Panc1 (cell line): ENCODE data around the gene PHLDA3. TPM values are rescaled to one million over a fixed set of nuclear protein-coding genes. Genes with fewer than 3 reads are reported as not detected.

Experiments
- ATAC-seq: fragments of 200-7000 bp; cut with Tn5 transposase; 2 replicates; pipeline ENCODE4 v1.9.1; 2020; ENCODE audit warnings: mild to moderate bottlenecking, moderate library complexity
- BruUV-seq: library from RNA; stranded (reverse); fragments of 400-500 nt; replicated peaks from 2 replicates; lab custom pipeline; 2021; lab: Mats Ljungman, UMichigan
- CTCF ChIA-PET: fragments of 300-600 bp; sonication (Branson Sonifier 250); formaldehyde crosslinking; loops from one replicate; lab custom pipeline; 2022; ENCODE audit warnings: antibody characterized with exemption; lab: Charles Lee
- POLR2A ChIA-PET: fragments of 300-600 bp; sonication (Branson Sonifier 250); formaldehyde crosslinking; loops from one replicate; lab custom pipeline; 2022; ENCODE audit warnings: antibody characterized with exemption; lab: Charles Lee
- DNase-seq: peaks from one replicate; pipeline ENCODE4 v3.0.0-alpha.2; 2010; ENCODE audit warnings: low read depth, low spot score
- H3K27ac ChIP-seq: 2 replicates; pipeline ENCODE4 v1.5.1; 2011; ENCODE audit warnings: mild to moderate bottlenecking, low read length, inconsistent platforms
- H3K27me3 ChIP-seq: fragments of 200-500 bp; sonication (Bioruptor generic); 2 replicates; pipeline ENCODE4 v1.6.0; 2014; ENCODE audit warnings: low read length, inconsistent platforms; ENCODE audit not compliant: control insufficient read depth, insufficient read depth
- H3K36me3 ChIP-seq: fragments of 200-500 bp; sonication (Bioruptor generic); 2 replicates; pipeline ENCODE4 v1.5.1; 2014; ENCODE audit warnings: inconsistent platforms, mild to moderate bottlenecking, low read length, moderate library complexity; ENCODE audit not compliant: control insufficient read depth, insufficient read depth
- H3K4me1 ChIP-seq: 2 replicates; pipeline ENCODE4 v1.5.1; 2011; ENCODE audit warnings: inconsistent platforms, mild to moderate bottlenecking, low read length, moderate library complexity; ENCODE audit not compliant: control insufficient read depth, insufficient read depth
- H3K4me3 ChIP-seq, 2 experiments: 2 replicates each; pipeline ENCODE4 v1.5.1; 2011 to 2012; ENCODE audit warnings: low read depth in 2 of 2, low read length in 2 of 2, mild to moderate bottlenecking in 2 of 2, inconsistent platforms in 1 of 2, moderate library complexity in 1 of 2
- H3K9me3 ChIP-seq: fragments of 200-500 bp; sonication (Bioruptor generic); 2 replicates; pipeline ENCODE4 v1.5.1; 2014; ENCODE audit warnings: low read depth, mild to moderate bottlenecking, inconsistent platforms, low read length, moderate library complexity; ENCODE audit not compliant: control insufficient read depth, insufficient read depth
- CTCF ChIP-seq: fragments of 450-650 bp; IDR thresholded peaks from 2 replicates; pipeline ENCODE4 v1.5.1; 2017; ENCODE audit warnings: mild to moderate bottlenecking
- POLR2AphosphoS5 ChIP-seq: IDR thresholded peaks from 2 replicates; pipeline ENCODE4 v1.6.1; 2012; ENCODE audit warnings: mild to moderate bottlenecking, low read depth, low read length, moderate library complexity
- REST ChIP-seq, 2 experiments: IDR thresholded peaks; 2 replicates each; pipeline ENCODE4 v1.6.1; 2011 to 2012; ENCODE audit warnings: low read depth in 2 of 2, control low read depth in 1 of 2, low read length in 1 of 2, mild to moderate bottlenecking in 1 of 2, moderate library complexity in 1 of 2; ENCODE audit not compliant: insufficient read depth in 1 of 2
- SIN3A ChIP-seq: IDR thresholded peaks from 2 replicates; pipeline ENCODE4 v1.6.1; 2012; ENCODE audit warnings: low read depth, mild to moderate bottlenecking, low read length, moderate library complexity, borderline replicate concordance; ENCODE audit not compliant: insufficient read depth
- TCF7L2 ChIP-seq: IDR thresholded peaks from 2 replicates; pipeline ENCODE4 v1.6.1; 2011; ENCODE audit warnings: mild to moderate bottlenecking, low read depth, low read length, inconsistent platforms
- in situ Hi-C: cut with HindIII; loops from 2 replicates; pipeline ENCODE4 v1.10.0; 2016; ENCODE audit warnings: low sequenced_read_pairs, low pct_unique_long_range_greater_than_20kb
- intact Hi-C: fragments of 100-400 bp; cut with micrococcal nuclease; formaldehyde crosslinking; loops from one replicate; pipeline ENCODE4 v1.10.0; 2022; ENCODE audit not compliant: unreplicated experiment
- total RNA-seq: library from RNA; stranded (reverse); gene quantifications from one replicate; pipeline ENCODE4 v1.2.1, GENCODE V29; 2021; ENCODE audit not compliant: unreplicated experiment

Gene PHLDA3
- total RNA-seq, 1 experiment from 2014 or later, result 12.3 TPM

- Histone ChIP-seq H3K4me3 (no peak overlapping the region), H3K9me3 (no peaks in the 10 kb centered on the region), H3K27me3 (no peaks in the 10 kb centered on the region), H3K36me3 (peaks cover 2% of the 10 kb centered on the region; the same call in 1 of the 2 replicates), H3K4me1 (peaks cover 11% of the 10 kb centered on the region), H3K27ac (no peak overlapping the region)
- in situ Hi-C loops (no loop called here), intact Hi-C loops (no loop called here)
- TF ChIP-seq TCF7L2 (no peak), POLR2AphosphoS5 (no peak), REST (IDR thresholded peaks at IDR 0.05; ENCODE audit: insufficient read depth in 1 of 2, low read depth in 2 of 2, low read length in 1 of 2) (no peak)
- DNase-seq, result no peak
- POLR2A ChIA-PET, result no interaction called here
- no peak for ATAC-seq
- CTCF ChIA-PET, result interaction anchor here (0.7 to 1.3 kb wide), 2 partner anchors 14 to 27 kb away, joined by 4 to 8 read pairs; no protein-coding TSS in a partner anchor
- no TSS peak for BruUV-seq
Measured at GRCh38 chr1:201486187-201486586, 17.2 kb upstream of the PHLDA3 start.

- Histone ChIP-seq H3K4me3 (no peak overlapping the region), H3K9me3 (no peaks in the 10 kb centered on the region), H3K27me3 (no peaks in the 10 kb centered on the region), H3K36me3 (peaks cover 2% of the 10 kb centered on the region; the same call in 1 of the 2 replicates), H3K27ac (no peak overlapping the region), H3K4me1 (peaks cover 14% of the 10 kb centered on the region)
- intact Hi-C loops, result no loop called here
- ATAC-seq (no peak), DNase-seq (no peak)
- no TSS peak for BruUV-seq
- in situ Hi-C loops, result no loop called here
- ChIA-PET POLR2A (no interaction called here), CTCF (no interaction called here)
- TF ChIP-seq REST (IDR thresholded peaks at IDR 0.05; ENCODE audit: insufficient read depth in 1 of 2, low read depth in 2 of 2, low read length in 1 of 2) (no peak), TCF7L2 (no peak), CTCF (no peak), SIN3A (no peak), POLR2AphosphoS5 (no peak)
Measured at GRCh38 chr1:201485184-201485774, 16.3 kb upstream of the PHLDA3 start.
